Measurements from ENCODE around the gene DCTN1. TPM values are rescaled to one million over a fixed set of nuclear protein-coding genes. Genes with fewer than 3 reads are reported as not detected.

DCTN1 gene
- total RNA-seq, 1 donor from 2014 or later: 832 TPM

DNA sequence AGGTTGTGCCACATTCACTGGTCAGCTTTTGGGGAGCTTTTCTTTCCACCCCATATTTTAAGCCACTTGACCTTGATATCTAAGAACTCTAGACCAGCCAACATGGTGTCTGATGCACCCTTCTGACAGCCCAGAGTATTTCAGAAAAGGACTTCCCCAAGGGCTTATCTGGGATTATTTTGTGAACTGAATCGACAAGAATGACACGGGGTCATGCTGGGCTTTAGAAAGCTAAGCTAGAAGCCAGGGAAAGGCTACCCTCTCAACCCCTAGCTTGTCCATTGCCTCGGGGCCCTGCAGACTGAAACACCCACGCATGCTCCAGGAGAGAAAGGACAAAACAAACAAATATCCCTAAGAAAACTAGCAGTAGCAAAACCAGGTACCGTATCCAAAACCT, 52.9 kb downstream of the DCTN1 start:
- no peaks in the 10 kb centered on the region for H3K9me3 Mint-ChIP-seq (ENCODE audit: unreplicated experiment)
- TF ChIP-seq, protein P1, sequence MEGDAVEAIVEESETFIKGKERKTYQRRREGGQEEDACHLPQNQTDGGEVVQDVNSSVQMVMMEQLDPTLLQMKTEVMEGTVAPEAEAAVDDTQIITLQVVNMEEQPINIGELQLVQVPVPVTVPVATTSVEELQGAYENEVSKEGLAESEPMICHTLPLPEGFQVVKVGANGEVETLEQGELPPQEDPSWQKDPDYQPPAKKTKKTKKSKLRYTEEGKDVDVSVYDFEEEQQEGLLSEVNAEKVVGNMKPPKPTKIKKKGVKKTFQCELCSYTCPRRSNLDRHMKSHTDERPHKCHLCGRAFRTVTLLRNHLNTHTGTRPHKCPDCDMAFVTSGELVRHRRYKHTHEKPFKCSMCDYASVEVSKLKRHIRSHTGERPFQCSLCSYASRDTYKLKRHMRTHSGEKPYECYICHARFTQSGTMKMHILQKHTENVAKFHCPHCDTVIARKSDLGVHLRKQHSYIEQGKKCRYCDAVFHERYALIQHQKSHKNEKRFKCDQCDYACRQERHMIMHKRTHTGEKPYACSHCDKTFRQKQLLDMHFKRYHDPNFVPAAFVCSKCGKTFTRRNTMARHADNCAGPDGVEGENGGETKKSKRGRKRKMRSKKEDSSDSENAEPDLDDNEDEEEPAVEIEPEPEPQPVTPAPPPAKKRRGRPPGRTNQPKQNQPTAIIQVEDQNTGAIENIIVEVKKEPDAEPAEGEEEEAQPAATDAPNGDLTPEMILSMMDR (IDR thresholded peaks at IDR 0.05; ENCODE audit: partially characterized antibody, unreplicated experiment): no peak
- H3K4me3 Mint-ChIP-seq (ENCODE audit: unreplicated experiment): no peak overlapping the region
- no peak overlapping the region for H3K27ac Mint-ChIP-seq (ENCODE audit: unreplicated experiment)
- no peak for DNase-seq
- peaks cover 6% of the 10 kb centered on the region for H3K4me1 Mint-ChIP-seq (ENCODE audit: low read depth, unreplicated experiment)
- no peaks in the 10 kb centered on the region for H3K36me3 Mint-ChIP-seq (ENCODE audit: unreplicated experiment)
- H3K27me3 Mint-ChIP-seq (ENCODE audit: unreplicated experiment): no peaks in the 10 kb centered on the region

DNA sequence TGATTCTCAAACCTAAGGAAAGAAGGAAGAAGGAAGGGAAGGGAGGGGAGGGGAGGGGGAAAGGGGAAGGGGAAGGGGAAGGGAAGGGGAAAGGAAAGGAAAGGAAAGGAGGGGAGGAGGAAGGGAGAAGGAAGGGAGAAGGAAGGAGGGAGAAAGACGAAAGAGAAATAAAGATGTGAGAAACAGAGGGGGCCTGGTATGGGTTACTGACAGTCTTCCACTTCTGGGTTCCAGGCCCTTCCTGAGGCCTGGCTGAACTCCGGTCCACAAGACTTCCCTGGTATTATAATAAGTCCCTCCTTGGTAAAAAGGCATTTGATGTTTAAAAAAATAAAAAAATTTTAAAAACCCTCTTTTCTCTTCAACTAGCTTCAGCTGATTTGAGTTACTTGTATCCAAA, 54.3 kb downstream of the DCTN1 start:
- H3K9me3 Mint-ChIP-seq (ENCODE audit: unreplicated experiment): no peaks in the 10 kb centered on the region
- no peak overlapping the region for H3K27ac Mint-ChIP-seq (ENCODE audit: unreplicated experiment)
- H3K4me3 Mint-ChIP-seq (ENCODE audit: unreplicated experiment): no peak overlapping the region
- H3K27me3 Mint-ChIP-seq (ENCODE audit: unreplicated experiment): no peaks in the 10 kb centered on the region
- peaks cover 6% of the 10 kb centered on the region for H3K4me1 Mint-ChIP-seq (ENCODE audit: low read depth, unreplicated experiment)
- H3K36me3 Mint-ChIP-seq (ENCODE audit: unreplicated experiment): no peaks in the 10 kb centered on the region
- TF ChIP-seq, protein P1 (IDR thresholded peaks at IDR 0.05; ENCODE audit: partially characterized antibody, unreplicated experiment): no peak
- no peak for DNase-seq

DNA sequence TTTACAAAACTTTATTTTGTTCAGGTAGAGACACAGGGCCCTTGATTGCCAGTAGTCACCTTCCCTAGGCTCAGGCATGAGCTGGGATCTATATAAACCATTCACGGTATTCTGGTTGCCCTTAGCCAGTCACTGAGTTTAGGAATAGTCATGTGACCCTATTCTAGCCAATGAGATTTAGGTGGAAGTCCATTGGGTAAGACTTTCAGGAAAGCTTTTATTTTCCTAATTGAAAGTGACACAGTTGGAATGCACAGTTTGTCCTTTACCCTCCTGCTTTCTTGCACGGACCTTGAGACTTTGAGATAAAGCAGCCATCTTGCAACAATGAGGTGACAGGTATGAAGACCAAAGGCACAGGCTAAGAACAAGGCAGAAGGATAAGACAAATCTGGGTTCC, 58.4 kb downstream of the DCTN1 start:
- TF ChIP-seq, protein P1 (IDR thresholded peaks at IDR 0.05; ENCODE audit: partially characterized antibody, unreplicated experiment): no peak
- Mint-ChIP-seq H3K4me3 (ENCODE audit: unreplicated experiment) (no peak overlapping the region), H3K4me1 (ENCODE audit: low read depth, unreplicated experiment) (peaks cover 11% of the 10 kb centered on the region), H3K27ac (ENCODE audit: unreplicated experiment) (no peak overlapping the region), H3K9me3 (ENCODE audit: unreplicated experiment) (no peaks in the 10 kb centered on the region), H3K27me3 (ENCODE audit: unreplicated experiment) (no peaks in the 10 kb centered on the region), H3K36me3 (ENCODE audit: unreplicated experiment) (no peaks in the 10 kb centered on the region)
- no peak for DNase-seq

DNA sequence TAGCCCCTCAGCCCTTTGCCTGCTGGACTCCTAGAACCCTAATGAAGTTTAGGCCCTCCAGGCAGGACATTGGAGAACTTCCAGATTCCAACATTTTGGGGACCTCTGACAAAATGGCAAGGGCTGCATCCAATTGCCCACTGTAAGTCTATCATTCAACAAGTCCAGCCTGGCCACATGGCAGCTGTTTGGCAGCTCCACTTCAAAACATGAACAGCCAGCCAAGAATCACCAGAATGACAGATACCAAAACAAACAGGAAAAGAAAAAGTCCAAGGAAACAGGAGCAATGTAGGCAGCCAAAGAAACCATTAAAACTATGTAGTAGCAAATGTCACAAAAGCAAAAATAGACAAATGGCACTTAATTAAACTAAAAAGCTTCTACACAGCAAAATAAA, 62.4 kb downstream of the DCTN1 start:
- TF ChIP-seq, protein P1 (IDR thresholded peaks at IDR 0.05; ENCODE audit: partially characterized antibody, unreplicated experiment): no peak
- no peak for DNase-seq
- Mint-ChIP-seq H3K9me3 (ENCODE audit: unreplicated experiment) (no peaks in the 10 kb centered on the region), H3K36me3 (ENCODE audit: unreplicated experiment) (no peaks in the 10 kb centered on the region), H3K4me3 (ENCODE audit: unreplicated experiment) (no peak overlapping the region), H3K27ac (ENCODE audit: unreplicated experiment) (no peak overlapping the region), H3K4me1 (ENCODE audit: low read depth, unreplicated experiment) (peaks cover 5% of the 10 kb centered on the region), H3K27me3 (ENCODE audit: unreplicated experiment) (no peaks in the 10 kb centered on the region)

DNA sequence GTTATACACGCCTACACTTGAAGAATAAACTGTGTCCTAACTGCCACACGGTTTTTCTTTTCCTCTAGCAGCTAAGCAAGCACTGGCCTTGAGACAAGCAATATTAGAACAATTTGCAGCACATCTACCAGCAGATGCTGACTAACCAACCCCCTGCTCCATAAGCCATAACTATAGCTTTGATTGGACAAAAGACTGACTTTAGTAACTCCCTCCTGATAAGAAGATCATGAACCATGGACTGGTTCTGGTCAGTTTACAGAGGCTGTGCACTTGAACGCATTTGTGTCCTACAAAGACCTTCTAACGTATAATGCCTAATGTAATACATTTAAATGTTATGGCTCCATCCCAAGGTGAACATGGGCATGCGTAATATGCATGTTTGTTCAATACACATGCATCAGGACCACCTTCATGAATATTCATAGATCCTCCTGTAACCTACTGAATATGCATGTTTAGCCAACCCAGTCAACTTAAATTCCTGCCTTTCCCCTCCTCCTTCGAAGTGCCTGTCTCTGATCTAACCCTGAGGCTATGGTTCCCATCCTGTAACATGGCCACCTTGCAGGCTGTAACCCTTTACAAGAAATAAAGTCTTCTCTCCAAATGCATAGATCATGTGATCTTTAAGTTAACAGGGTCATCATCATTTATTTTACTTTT, 63.4 kb downstream of the DCTN1 start:
- Mint-ChIP-seq H3K9me3 (ENCODE audit: unreplicated experiment) (no peaks in the 10 kb centered on the region), H3K36me3 (ENCODE audit: unreplicated experiment) (no peaks in the 10 kb centered on the region), H3K27ac (ENCODE audit: unreplicated experiment) (no peak overlapping the region), H3K27me3 (ENCODE audit: unreplicated experiment) (no peaks in the 10 kb centered on the region), H3K4me1 (ENCODE audit: low read depth, unreplicated experiment) (peaks cover 5% of the 10 kb centered on the region), H3K4me3 (ENCODE audit: unreplicated experiment) (no peak overlapping the region)
- no peak for DNase-seq
- TF ChIP-seq, protein P1 (IDR thresholded peaks at IDR 0.05; ENCODE audit: partially characterized antibody, unreplicated experiment): no peak

All from glutamatergic neuron (in vitro differentiated cells).